ENCODE measurements around the gene ADAMTS7.
"Not testable (repeated sequence)": the region's sequence is repeated elsewhere in the genome, so short reads cannot be mapped to it uniquely, and the experiment has no call there.

The ADAMTS7 gene

DNA sequence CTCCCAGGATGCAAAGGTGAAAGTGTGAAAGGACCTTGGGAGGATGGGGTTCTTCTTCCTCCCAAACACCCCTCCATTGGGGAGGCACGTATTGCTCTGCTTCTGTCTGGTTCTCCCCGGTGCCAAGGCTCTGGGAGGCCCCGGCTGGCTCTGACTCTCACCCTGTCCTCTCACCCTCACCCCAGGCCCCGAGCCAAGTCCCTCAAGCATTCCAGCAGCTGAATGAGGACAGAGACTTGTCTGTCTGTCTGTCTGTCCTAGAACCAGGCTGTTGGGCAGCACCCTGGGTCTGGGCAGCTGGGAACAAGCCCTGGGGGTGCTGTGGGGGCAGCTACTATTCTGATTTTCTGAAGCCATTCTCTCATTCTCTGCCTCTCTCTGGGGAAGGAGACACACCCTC is 29.9 kb downstream of the ADAMTS7 start:
- not testable (repeated sequence) for DNase-seq

DNA sequence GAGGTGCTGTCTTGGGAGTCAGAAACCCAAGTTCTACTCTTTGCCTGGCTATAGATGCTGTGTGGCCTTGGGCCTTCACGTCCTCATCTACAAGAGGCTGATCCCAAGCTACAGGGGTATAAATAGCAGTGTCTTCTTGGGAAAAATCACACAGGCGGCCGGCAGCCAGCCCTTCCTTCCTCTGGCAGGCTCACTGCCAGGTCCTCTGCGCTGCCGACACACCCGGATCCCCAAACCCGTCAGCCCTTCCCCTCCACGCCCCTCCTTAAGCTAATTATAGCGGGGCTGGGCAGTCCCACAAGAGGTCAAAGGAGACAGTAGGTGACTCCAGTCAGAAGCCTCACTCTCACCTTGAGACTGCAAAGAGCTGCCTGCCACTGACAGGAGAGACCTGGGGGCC is 31.3 kb downstream of the ADAMTS7 start:
- not testable (repeated sequence) for DNase-seq

DNA sequence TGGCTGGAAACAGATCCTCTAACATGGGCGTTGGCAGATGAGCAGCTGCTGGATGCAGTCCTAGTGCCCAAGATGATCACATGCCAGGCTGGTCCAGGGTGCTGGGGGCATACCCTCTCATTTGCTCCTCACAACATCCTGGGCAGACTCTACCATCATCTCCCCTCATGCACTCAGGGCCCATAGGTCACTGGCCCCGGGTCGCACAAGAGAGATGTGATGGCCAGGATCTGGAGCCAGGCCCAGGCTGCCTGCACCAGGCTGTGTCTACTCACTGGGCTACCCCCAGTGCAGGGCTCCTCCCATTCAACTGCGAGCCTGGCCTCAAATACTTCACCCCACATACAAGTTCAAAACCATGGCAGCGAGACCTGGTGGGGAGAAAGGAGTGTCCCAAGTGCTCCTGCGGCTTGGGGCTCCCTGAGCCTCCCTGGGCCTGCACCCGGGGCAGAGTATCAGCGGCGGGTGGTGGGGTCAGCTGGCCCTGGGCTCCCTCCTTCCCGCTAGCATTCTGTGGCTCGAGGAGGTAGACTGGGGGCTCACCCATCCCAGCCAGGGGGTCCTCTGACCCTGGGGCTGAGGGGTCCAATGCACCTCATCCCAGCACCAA is 32.0 kb downstream of the ADAMTS7 start:
- DNase-seq = not testable (repeated sequence)

DNA sequence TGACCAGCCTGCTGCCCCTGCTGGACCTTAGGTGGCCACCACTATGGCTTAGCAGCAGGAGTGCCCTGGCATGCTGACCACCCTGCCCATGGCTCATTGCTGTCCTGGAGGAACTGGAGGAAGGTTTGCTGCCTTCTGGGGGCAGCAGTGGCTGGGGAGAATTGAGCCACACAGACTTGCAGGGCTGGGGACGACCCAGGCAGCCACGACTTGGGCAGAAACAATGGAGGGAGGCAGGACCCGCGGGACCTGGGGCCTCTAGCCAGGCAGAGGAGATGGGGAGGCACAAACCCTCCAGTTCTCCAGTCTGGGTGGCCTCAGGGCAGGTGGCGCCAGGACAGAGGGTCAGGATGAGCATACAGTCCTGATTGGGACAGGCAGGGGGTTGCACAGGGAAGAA is 32.8 kb downstream of the ADAMTS7 start:
- no peak for DNase-seq

DNA sequence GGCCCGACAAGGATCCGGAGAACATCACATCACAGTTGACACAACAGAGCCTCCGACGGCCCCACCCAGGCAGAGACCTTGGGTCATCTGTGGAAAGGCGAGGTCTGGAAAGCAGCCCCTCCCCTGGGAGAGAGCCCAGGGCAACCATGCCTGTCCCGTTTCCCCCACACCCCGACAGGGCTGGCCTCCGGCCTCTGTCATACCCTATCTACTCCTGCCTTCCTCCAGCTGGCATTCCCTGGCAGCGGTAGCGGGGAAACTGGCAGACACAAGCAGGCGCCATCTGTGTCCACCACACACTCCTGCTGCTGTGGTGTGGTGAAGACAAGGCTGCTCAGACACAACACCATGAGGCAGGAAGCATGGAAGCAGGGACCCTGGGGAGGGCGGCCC is 33.3 kb downstream of the ADAMTS7 start:
- DNase-seq = not testable (repeated sequence)

DNA sequence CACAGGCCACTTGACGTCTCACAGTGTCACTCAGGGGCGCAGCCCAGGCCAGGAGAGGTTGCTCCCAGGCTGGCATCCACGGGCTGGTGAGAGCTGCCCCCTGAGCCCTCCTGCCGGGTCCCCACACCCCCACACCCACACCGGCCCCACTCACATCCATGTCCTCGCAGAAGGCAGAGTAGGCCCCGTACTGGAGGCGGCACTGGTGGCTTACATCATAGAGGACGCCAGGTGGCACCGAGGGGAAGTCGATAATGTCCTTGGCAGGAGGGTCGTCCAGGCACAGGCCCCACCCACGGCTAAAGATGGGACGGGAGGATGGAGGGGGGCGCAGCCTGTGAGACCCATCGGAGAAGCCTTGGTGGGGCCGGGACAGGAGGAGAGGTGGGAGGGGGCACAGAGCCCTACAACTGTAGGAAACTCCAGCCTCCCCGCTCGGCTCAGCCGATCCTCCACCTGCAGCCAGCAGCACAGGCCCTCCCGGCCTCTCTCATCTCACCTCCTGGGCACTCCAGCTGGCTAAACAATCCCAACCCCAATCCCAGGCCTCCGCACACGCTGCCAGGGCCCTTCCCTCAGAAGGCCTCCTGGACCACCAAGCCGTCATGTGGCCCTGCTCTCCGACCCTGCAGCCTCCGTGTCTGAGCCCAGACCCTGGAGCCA is 33.8 kb downstream of the ADAMTS7 start:
- DNase-seq = not testable (repeated sequence)

DNA sequence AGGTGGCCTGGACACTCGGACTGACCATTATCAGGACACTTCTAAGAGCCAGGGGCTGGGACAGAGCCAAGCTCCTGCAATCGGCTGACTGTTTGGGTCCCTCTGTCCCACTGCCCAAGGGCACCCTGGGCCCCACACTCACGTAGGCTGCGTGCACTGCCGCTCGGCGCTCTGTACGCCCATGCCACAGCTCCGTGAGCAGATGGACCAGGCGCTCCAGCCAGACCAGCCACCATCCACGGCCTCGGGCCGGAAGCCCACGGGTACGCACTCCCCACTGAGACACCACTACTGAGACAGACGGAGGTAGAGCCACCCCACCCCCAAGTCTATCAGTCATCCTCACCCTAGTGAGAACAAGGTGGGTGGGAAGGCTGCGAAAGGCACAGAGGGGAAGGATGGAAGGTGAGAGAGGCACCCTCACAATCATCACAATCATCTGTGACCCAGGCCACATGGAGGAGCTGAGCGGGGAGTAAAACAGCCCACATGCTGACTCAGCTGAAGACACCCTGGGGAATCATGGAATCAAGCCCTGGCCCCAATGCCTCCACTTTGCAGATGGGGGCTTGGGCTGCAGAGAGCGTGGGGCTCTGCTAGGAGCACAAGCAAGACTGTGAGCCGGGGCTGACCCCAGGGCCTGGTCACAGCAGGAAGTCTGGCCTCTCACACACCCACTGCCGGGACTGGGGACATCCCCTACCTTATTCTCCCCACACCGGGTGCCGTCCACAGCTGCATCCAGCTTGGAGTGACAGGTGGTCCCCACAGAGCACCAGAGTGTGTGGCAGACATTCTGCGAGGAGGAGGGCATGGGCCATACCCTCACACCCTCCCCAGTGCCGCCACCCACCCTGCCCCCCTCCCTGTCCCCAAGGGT is 35.0 kb downstream of the ADAMTS7 start:
- DNase-seq = not testable (repeated sequence)

DNA sequence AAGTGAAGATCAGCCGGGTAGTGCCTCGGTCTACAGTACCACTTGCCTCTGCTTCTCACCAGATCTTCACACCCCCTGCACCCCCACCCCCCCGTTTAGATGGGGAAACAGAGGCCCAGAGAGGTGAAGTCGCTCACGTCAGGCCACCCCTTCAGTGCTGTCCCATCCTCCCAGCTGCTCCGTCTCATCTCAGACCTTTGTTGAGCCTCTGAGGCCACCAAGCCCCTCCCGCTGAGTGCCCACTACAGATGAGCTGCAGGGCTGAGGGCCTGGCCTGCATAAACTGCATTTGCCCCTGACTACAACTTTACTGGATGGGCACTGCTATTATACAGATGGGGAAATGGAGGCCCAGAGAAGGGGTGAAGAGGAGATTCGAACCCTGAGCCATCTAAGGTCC is 35.8 kb downstream of the ADAMTS7 start:
- DNase-seq = no peak

DNA sequence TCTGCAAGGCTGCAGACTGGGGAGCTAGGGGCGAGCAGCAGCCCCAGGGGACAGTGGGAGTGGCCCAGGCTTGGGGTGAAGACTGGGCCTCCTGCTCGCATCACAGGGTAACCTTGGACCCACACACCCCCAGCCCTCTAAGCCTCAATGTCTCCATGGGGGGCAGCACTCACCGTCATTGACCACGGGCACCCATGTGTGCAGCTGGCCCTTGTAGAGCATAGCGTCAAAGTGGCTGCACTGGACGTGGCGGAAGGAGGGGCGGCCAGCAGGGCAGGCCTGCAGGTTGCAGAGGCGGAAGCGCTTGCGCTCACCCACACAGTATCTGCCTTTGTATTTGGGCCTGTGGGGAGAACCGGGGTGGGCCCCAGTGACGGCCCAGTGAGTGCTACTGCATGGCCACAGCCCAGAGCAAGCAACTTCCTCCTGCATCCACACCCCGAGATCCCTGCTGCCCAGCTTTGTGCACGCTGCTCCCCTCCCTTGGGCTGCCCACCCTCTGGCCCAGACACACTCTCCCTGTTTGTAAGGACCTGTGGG is 36.7 kb downstream of the ADAMTS7 start:
- DNase-seq = not testable (repeated sequence)

DNA sequence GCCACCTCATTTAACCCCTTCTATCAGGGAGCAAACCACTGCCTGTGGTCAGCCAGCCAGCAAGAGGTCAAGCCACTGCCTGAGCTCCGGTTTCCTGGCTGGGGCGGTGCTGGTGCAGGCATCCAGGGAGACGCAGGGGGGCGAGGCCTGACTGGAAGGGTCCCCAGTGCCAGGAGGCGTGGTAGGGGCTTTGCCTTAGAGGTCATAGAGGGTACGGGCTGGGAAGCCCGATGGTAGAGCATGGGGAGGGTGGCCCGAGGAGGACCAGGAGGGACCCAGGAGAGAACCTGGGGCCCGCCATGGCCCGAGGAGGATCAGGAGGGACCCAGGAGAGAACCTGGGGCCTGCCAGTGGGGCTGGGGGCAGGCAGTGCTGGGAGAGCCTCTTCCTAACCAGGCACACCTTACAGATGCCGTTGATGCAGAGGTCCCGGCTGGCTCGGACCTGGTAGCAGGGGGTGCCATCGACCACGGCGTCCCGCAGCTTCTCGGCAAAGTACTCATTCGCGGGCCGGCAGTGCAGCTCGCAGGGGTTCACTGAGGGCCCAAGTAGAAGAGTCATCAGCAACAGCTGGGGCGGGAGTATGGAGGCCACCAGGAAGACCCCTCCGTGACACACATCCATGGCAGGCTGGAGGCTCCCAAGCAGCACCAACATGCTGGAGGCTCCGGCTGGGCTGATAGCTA is 37.4 kb downstream of the ADAMTS7 start:
- not testable (repeated sequence) for DNase-seq

DNA sequence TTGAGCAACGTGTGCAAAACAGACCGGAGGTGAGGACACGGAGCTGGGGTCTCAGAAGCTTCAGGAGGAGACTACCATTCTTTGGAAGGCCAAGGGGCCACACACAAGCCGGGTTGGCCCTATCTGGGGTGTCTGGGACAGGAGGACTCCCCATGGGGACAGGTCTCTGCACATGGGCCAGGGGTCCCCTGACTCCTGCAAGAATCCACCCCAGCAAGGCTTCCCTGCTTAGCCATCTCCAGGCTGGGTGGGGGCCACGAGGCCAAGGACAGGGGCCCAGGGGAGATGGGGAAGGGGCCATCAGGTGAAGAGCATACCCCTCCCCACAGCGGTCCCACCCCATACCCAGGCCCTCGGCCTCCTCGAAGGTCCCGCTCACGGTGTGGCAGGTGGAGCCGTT is 38.5 kb downstream of the ADAMTS7 start:
- DNase-seq = no peak

DNA sequence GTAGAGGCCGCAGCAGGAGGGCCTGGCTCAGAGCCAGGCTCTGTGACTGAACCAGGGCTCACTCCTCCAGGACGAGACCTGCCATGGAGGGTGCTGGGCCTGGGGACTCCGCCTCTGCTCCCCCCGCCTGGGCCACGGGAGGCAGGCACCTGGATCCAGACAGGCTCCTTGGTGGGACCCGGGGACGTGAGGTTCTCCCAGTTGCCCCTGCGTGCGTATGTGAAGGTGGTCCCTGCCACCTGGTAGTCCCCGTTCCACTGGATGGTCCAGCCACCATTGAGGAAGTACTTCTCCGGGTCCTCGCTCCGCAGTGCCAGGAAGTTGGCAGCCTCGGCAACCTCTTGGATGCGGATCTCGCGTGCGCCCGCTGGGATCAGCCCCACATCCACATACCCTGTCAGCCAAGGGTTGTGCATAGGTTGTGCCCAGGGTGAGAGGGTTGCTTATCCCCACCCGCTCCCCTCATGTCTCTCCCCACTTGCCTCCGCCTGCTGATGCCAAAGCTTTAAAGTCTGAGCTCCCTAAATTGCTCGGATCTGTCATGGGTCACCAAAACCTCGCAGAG is 39.7 kb downstream of the ADAMTS7 start:
- not testable (repeated sequence) for DNase-seq

DNA sequence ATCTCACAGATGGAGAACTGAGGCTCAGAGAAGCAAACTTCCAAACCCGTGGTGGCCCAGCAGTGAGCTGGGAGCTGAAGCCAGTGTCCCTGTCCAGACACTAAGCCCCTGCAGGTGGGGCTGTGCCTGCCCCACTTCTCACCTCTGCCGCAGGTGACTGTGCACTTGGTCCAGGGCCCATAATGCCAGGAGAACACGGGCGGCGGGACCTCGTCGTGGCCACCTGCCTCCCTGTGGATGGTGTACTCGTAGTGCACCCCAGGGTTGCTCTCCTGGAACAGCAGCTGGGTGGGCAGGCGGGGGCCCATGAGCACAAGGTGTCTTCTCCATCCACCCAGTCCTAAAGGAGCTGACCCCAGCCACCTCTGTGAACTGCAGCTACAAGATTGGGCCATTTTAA is 40.2 kb downstream of the ADAMTS7 start:
- not testable (repeated sequence) for DNase-seq

DNA sequence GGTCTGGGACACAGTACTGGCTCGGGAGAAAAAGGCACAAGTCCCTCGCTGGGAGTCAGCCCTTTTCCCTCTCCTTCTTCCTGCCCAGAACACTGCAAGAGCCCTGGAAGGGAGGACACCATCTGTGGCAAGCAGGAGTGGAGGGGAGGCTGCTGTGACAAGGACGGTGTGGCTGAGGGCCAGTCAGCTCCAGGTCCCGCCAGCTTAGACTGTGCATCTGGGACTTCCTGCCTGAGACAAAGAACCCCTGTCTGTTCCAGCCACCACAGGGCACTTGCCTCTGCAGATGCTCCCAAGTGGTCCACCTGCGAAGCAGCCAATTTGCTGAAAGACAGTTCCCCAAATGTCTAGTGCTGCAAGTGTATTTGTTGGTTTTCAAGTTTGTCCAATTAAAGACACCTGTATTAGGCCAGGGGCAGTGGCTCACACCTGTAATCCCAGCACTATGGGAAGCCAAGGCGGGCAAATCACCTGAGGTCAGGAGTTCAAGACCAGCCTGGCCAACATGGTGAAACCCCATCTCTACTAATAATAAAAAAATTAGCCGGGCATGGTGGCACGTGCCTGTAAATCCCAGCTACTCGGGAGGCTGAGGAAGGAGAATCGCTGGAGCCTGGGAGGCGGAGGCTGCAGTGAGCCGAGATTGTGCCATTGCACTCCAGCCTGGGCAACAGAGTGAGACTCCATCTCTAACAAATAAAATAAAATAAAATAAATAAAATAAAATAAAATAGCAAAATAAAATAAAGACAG is 41.6 kb downstream of the ADAMTS7 start:
- not testable (repeated sequence) for DNase-seq

DNA sequence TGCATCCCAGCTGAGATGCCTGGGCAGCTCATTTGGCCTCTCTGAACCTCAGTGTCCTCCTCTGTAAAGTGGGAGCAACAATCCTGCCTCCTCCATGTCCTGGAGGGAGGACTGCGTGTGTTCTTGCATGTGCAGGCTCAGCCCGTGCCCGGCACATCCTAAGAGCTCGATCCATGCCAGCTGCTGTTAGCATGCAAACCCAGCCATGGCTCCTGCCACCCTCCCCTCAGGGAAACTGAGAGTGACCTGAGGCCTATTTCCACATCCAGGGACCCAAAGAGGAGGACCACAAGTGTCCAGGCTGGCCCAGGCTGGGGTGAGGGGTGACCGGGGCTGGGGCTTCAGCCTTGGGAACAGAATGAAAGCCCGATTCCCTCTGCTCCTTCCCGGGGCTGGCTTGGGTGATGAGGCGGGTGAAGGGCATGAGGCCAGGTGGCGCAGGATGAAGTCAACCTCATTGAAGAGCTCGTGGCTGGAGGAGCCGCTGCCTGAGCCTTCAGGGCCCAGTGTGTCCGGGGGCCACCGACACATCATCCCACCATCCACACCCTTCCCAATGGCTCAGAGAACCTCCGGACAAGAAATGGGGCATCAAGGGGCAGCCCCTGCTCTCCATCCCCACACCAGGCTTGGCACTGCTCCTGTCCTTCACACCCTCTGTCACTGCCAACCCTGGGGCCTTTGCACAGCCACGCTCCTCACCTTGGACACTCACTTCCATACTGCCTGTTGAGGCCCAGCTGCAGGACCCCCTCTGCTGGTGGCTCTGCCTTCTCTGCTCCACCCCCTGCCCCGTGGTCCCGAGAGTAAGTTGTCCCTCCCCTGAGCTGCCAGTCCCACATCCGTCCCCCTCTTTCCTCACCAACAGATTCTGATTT is 42.5 kb downstream of the ADAMTS7 start:
- DNase-seq = no peak

DNA sequence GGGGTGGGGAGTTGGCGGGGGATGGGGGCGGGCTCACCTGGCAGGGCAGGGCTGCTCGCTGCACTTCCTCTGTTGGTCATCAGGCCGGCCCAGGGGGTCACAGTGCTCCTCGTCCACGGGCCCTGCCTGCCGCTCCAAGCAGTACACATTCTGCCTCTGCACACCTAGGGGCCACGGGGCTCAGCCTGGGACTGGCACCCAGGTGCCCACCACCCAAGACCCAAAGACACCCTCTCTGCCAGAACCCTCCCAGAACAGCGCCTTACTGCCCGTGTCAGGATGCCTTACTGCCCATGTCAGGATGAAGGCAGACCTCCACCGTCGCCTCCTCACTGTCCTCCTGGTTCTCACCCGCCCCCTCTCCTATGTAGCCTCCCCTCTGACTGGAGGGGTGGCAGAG is 43.2 kb downstream of the ADAMTS7 start:
- DNase-seq = no peak

DNA sequence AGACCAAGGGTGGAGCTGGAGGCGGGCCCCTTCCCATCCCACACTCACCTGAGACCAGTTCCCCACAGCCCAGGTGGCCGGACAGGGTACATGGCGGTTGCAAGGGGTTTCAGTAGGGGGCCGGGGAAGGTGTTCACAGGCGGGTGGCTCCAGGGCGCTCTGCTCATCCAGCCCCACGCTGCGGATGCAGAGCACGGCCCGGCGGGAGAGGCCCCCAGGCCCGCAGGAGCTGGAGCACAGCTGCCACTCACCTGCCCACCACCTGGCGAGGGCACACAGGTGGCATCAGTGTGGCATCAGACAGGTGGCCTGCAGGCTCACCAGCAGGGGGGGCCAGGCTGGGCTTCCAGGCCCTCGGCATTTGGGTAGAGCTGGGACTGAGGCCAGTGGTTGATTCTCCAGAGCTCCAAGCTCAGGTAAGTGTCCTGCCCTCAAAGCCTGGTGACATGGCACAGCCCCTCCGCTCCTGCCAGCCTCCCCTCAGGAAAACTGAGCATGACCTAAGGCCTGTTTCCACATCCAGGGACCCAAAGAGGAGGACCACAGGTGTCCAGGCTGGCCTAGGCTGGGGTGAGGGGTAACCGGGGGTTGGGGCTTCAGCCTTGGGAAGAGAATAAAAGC is 43.8 kb downstream of the ADAMTS7 start:
- DNase-seq = no peak

DNA sequence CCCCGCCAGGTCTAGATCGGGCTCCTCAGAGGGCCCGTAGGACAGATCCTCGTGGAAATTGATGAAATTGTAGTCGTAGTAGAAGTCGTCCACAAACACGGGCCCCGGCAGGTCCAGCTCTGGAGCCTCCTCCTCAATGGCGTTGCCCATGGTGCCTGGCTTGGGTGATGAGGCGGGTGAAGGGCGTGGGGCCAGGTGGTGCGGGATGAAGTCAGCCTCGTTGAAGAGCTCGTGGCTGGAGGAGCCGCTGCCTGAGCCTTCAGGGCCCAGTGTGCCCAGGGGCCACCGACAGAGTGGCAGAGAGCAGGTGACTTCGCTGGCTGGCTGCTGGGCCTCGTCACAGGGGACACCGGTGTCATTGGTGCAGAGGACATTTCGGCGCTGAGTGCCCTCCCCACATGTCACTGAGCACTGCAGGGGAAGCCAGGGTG is 44.6 kb downstream of the ADAMTS7 start:
- not testable (repeated sequence) for DNase-seq

DNA sequence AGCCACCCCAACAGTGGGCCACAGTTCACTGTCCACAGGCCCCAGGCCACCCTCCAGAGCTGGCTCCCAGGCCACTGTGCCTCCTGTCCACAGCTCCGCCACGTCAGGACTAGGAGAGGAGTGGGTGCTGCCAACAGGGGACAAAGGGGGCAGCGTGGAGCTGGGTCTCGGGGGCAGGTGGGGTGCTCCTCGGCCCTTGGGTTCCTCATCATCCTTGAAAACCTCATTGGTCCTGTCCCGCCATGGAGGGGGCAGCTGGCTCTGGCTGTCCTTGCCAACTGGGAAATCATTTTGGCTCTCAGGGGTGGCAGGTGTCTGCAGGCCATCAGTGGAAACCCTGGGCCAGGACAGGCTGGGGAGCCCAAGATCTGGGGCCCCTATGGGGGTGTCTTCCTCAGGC is 45.2 kb downstream of the ADAMTS7 start:
- no peak for DNase-seq
